HG03469 (cell line): ENCODE results near the gene NRF1.

Experiments
- ATAC-seq: cut with Tn5 transposase; IDR thresholded peaks from one replicate; pipeline ENCODE4 v1.9.1; 2021; ENCODE audit warnings: mild to moderate bottlenecking, moderate library complexity, moderate number of reproducible peaks; ENCODE audit not compliant: unreplicated experiment

Gene NRF1

GRCh38 chr7:129724796-129725195, 113.3 kb downstream of the NRF1 start:
- no peak for ATAC-seq

GRCh38 chr7:129728875-129729467, 117.5 kb downstream of the NRF1 start:
- no peak for ATAC-seq

GRCh38 chr7:129729511-129729910, 118.0 kb downstream of the NRF1 start:
- ATAC-seq = no peak

GRCh38 chr7:129730159-129730558, 118.6 kb downstream of the NRF1 start:
- ATAC-seq = no peak

GRCh38 chr7:129734400-129734799, 122.9 kb downstream of the NRF1 start:
- ATAC-seq = no peak

GRCh38 chr7:129739427-129739826, 127.9 kb downstream of the NRF1 start:
- ATAC-seq = no peak

- ATAC-seq = no peak
Observed at GRCh38 chr7:129740574-129741410, 129.3 kb downstream of the NRF1 start.

- ATAC-seq = no peak
Observed at GRCh38 chr7:129741743-129742213, 130.3 kb downstream of the NRF1 start.

GRCh38 chr7:129742256-129742655, 130.7 kb downstream of the NRF1 start:
- no peak for ATAC-seq

GRCh38 chr7:129746857-129747529, 135.5 kb downstream of the NRF1 start:
- no peak for ATAC-seq

- ATAC-seq = no peak
Observed at GRCh38 chr7:129748356-129749109, 137.0 kb downstream of the NRF1 start.

GRCh38 chr7:129750091-129750490, 138.6 kb downstream of the NRF1 start:
- ATAC-seq = no peak

- no peak for ATAC-seq
Observed at GRCh38 chr7:129750501-129750900, 139.0 kb downstream of the NRF1 start.

GRCh38 chr7:129751916-129752315, 140.4 kb downstream of the NRF1 start:
- no peak for ATAC-seq

GRCh38 chr7:129752760-129753159, 141.2 kb downstream of the NRF1 start:
- ATAC-seq = no peak

- ATAC-seq = no peak
Observed at GRCh38 chr7:129754406-129754805, 142.9 kb downstream of the NRF1 start.

- no peak for ATAC-seq
Observed at GRCh38 chr7:129757991-129758390, 146.5 kb downstream of the NRF1 start.

GRCh38 chr7:129762387-129762969, 151.0 kb downstream of the NRF1 start:
- no peak for ATAC-seq

GRCh38 chr7:129764247-129765084, 152.9 kb downstream of the NRF1 start:
- no peak for ATAC-seq

- no peak for ATAC-seq
Observed at GRCh38 chr7:129765352-129765751, 153.8 kb downstream of the NRF1 start.
